ENCODE measurements around the gene SPEM3.

GRCh38 chr17:7478276-7479212 is 49.9 kb downstream of the SPEM3 start:
- TF ChIP-seq REST (IDR thresholded peaks at IDR 0.05) (no peak), CTCF (IDR thresholded peaks at IDR 0.05) (no peak)

All from A549 (cell line).